GM12864 (cell line): ENCODE data around the gene DCBLD2.
A peak's percentile ranks its signal among the peaks of the same experiment; 100 is the strongest.

ENCODE experiments used
- DNase-seq: peaks from one replicate; pipeline ENCODE4 v3.0.0-alpha.2; 2011; ENCODE audit warnings: low read depth
- H3K4me3 ChIP-seq: 2 replicates; pipeline ENCODE4 v1.5.1; 2011; ENCODE audit warnings: mild to moderate bottlenecking, low read depth, low read length, control low read depth
- TF ChIP-seq, protein P1 (sequence below): IDR thresholded peaks from 2 replicates; pipeline ENCODE4 v1.5.1; 2011; ENCODE audit warnings: low read depth, mild to moderate bottlenecking, moderate library complexity, low read length, control low read depth, inconsistent platforms; ENCODE audit errors: missing control alignments

The DCBLD2 gene

DNA sequence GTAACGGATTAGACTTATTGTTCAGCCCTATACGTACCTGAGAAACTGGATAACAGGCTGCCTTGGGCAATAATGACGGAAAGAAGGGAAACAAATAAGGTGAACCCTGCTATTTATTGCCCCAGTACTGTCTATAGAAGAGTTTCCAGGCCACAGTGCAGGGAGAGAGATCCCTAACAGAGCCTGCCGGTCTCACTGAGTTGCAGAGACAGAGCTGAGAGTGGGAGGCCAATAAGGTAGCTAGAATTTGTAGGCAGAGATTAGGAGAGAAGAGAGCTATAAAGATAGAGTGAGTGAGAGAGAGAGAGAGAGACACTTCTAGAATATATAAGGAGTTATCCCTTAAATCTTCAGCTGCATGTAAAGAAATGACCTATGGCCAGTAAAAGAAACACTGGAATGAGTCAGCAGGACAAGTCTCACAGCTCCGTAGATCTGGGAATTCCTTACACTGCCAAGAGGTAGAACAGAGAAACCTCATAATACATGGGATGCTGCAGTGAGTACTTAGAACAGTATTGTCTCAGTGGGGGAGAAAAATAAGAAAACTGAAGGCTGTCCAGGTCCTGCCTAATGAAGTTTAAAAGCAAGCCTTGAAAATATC is 86.6 kb downstream of the DCBLD2 start:
- no peak for DNase-seq
- no peak overlapping the region for H3K4me3 ChIP-seq
- TF ChIP-seq, protein P1, sequence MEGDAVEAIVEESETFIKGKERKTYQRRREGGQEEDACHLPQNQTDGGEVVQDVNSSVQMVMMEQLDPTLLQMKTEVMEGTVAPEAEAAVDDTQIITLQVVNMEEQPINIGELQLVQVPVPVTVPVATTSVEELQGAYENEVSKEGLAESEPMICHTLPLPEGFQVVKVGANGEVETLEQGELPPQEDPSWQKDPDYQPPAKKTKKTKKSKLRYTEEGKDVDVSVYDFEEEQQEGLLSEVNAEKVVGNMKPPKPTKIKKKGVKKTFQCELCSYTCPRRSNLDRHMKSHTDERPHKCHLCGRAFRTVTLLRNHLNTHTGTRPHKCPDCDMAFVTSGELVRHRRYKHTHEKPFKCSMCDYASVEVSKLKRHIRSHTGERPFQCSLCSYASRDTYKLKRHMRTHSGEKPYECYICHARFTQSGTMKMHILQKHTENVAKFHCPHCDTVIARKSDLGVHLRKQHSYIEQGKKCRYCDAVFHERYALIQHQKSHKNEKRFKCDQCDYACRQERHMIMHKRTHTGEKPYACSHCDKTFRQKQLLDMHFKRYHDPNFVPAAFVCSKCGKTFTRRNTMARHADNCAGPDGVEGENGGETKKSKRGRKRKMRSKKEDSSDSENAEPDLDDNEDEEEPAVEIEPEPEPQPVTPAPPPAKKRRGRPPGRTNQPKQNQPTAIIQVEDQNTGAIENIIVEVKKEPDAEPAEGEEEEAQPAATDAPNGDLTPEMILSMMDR = no peak

GRCh38 chr3:98812851-98813374 is 88.6 kb downstream of the DCBLD2 start:
- TF ChIP-seq, protein P1 = peak; percentile 38
- H3K4me3 ChIP-seq = no peak overlapping the region
- DNase-seq = no peak

DNA sequence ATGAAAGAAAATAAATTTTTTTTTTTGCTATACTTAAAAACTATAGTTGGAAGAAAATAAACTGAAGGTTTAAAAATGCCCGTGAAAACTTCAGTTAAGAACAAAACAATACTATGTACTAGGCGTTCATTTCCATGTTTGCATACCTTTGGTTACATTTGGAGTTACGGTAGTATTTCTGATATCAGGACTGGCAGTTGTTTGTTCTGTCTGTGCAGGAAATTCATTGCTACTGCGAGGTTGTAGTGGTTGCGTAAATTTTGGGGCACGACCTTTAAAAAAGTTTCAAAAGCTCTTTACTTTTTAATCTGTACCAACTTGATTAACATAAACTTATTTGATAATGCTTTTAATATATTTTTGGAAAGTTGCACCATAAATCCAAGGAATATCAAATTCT is 90.4 kb downstream of the DCBLD2 start:
- TF ChIP-seq, protein P1 = no peak
- no peak overlapping the region for H3K4me3 ChIP-seq
- DNase-seq = no peak

DNA sequence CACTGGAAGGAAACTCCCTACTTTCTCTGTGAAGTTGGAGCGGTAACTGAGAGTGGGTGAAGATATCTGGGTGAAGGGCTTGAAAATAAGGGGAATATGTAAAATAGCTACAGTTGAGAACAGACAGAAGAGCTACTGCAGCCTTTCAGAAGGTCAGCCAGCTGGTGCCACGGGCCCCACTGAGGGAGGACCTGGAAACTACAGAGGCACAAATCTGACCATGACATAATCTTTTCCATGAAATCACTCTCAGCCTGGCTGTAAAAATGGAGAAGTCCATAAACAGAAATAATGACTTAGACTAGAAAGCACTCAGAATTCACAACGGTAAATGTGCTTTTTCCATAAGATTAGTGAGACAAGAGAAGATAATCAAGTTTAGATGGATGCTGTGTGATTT is 91.9 kb downstream of the DCBLD2 start:
- DNase-seq = no peak
- TF ChIP-seq, protein P1 = no peak
- no peak overlapping the region for H3K4me3 ChIP-seq

GRCh38 chr3:98808071-98808470 is 93.4 kb downstream of the DCBLD2 start:
- TF ChIP-seq, protein P1 = no peak
- H3K4me3 ChIP-seq = no peak overlapping the region
- no peak for DNase-seq

GRCh38 chr3:98807561-98807960 is 93.9 kb downstream of the DCBLD2 start:
- H3K4me3 ChIP-seq = no peak overlapping the region
- no peak for DNase-seq
- TF ChIP-seq, protein P1 = no peak

GRCh38 chr3:98807011-98807410 is 94.5 kb downstream of the DCBLD2 start:
- no peak for DNase-seq

More at GRCh38 chr3:98807011-98807410, 94.5 kb downstream of the DCBLD2 start:
- TF ChIP-seq, protein P1 = no peak
- H3K4me3 ChIP-seq = no peak overlapping the region
